Mucosa of descending colon (tissue), 3 donors: Measurements from ENCODE around the gene RASSF7. TPM values are rescaled to one million over a fixed set of nuclear protein-coding genes. Genes with fewer than 3 reads are reported as not detected.

ENCODE experiments used
- ATAC-seq: fragments of 200-7000 bp; cut with Tn5 transposase; one replicate; pipeline ENCODE4 v1.9.1; 2020; ENCODE audit warnings: mild to moderate bottlenecking, moderate library complexity
- DNase-seq, 3 donors: peaks; one replicate each; pipeline ENCODE4 v3.0.0-alpha.2; 2020
- H3K36me3 ChIP-seq: fragments of 200-600 bp; one replicate; pipeline ENCODE4 v1.8.0; 2021; ENCODE audit warnings: low read depth, mild to moderate bottlenecking
- H3K4me1 ChIP-seq: fragments of 200-600 bp; one replicate; pipeline ENCODE4 v1.8.0; 2021; ENCODE audit warnings: low read depth, mild to moderate bottlenecking
- H3K4me3 ChIP-seq: fragments of 200-600 bp; one replicate; pipeline ENCODE4 v1.8.0; 2021; ENCODE audit warnings: mild to moderate bottlenecking
- H3K9me3 ChIP-seq: fragments of 200-600 bp; one replicate; pipeline ENCODE4 v1.8.0; 2021; ENCODE audit warnings: mild to moderate bottlenecking
- intact Hi-C, 2 donors: fragments of 100-400 bp; cut with DNase I in 1 of 2; cut with micrococcal nuclease in 1 of 2; formaldehyde crosslinking; loops; one replicate each; pipeline versions ENCODE4 v1.11.0 to v1.11.1; 2022; cut with DNase I, micrococcal nuclease
- total RNA-seq, 3 donors: library from RNA; stranded (reverse); fragmentation: NEBNext Ultra II Directional in 2 of 3; extraction: Animal tissue kit (Norgen Biotek cat#: 25700) in 2 of 3; gene quantifications; one replicate each; pipeline versions ENCODE4 v1.2.1 to v1.2.4, GENCODE V29; 2021 to 2023
- TF ChIP-seq, protein P1 (sequence below): fragments of 200-600 bp; IDR thresholded peaks from one replicate; pipeline ENCODE4 v1.8.0; 2022; ENCODE audit warnings: antibody characterized with exemption, mild to moderate bottlenecking
- donor health status: DM: no; HTN: no; CAD: no; lungs with moderate emphysema.
- donor health status: DM: no; HTN: no; CAD: no.
- donor health status: DM: no; HTN: yes; CAD: no.

RASSF7 gene
- total RNA-seq, 3 donors from 2014 or later, result 45.7 to 108 (median 83.7) TPM

DNA sequence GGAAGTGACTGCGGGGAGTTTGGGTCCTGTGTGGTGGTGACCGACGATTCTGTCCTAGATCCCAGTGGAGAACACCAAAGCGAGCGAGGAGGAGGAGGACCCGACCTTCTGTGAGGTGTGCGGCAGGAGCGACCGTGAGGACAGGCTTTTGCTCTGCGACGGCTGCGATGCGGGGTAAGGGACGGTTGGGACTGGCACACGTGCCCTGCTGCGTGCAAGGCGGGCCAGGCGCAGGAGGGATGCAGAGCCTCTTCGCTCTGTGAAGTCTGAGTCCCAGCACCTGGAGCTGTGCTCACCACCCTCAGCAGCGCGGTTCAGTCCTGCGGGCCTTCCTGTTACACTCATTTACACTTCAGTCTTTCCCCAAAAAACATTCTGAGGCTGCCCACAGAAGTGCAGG lies 31.7 kb downstream of the RASSF7 start:
- no peaks in the 10 kb centered on the region for H3K4me1 ChIP-seq
- intact Hi-C loops, result no loop called here
- peaks cover 8% of the 10 kb centered on the region for H3K36me3 ChIP-seq
- H3K4me3 ChIP-seq, result no peak overlapping the region
- TF ChIP-seq, protein P1, sequence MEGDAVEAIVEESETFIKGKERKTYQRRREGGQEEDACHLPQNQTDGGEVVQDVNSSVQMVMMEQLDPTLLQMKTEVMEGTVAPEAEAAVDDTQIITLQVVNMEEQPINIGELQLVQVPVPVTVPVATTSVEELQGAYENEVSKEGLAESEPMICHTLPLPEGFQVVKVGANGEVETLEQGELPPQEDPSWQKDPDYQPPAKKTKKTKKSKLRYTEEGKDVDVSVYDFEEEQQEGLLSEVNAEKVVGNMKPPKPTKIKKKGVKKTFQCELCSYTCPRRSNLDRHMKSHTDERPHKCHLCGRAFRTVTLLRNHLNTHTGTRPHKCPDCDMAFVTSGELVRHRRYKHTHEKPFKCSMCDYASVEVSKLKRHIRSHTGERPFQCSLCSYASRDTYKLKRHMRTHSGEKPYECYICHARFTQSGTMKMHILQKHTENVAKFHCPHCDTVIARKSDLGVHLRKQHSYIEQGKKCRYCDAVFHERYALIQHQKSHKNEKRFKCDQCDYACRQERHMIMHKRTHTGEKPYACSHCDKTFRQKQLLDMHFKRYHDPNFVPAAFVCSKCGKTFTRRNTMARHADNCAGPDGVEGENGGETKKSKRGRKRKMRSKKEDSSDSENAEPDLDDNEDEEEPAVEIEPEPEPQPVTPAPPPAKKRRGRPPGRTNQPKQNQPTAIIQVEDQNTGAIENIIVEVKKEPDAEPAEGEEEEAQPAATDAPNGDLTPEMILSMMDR, result no peak
- ATAC-seq, result no peak
- H3K9me3 ChIP-seq, result no peaks in the 10 kb centered on the region
- DNase-seq, result no peak

DNA sequence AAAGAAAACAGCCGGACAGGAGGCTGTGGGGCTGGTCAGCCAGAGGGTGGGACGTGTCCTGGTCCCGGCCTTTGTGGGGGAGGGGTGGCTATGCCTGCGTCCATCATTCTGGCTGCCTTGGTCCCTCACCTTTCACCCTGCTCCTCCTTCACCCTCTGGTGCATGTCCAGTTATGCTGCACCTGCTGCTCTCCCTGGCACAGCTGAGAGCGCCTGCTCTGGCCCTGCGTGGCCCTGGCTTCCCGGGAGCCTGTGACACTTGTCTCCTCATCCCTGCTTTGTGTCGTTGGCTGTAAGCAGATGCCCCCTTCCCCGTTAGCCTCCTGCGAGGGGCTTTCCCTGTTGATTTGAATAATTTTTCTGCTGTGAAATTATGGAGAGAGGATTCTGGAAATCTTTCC lies 32.1 kb downstream of the RASSF7 start:
- intact Hi-C loops, result no loop called here
- ATAC-seq (no peak), DNase-seq (no peak)
- no peak overlapping the region for H3K4me3 ChIP-seq
- H3K4me1 ChIP-seq, result no peaks in the 10 kb centered on the region
- H3K36me3 ChIP-seq, result peaks cover 8% of the 10 kb centered on the region
- H3K9me3 ChIP-seq, result no peaks in the 10 kb centered on the region
- TF ChIP-seq, protein P1, result no peak

DNA sequence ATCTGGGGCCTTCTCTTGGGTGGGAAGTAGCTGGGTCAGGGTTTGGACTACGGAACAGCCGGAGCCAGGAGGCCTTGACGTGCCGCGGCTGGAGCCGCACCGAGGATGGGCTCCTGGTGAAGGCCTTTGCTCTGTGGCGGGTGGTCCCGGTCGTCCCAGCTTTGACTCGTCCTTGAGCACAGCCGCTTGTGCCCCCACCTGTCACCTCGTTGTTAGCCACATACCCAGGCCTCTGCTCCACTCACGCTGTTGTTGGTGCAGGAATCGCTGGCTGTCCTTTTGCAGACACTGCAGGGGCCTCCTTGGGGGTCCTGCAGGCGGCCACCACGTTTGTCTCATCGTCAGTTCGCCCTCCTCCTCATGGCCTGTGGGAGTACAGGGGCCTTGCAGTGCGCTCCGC lies 32.6 kb downstream of the RASSF7 start:
- DNase-seq (peak in 1 of 3 donors; percentile 24), ATAC-seq (no peak)
- intact Hi-C loops, result no loop called here
- TF ChIP-seq, protein P1, result no peak
- no peak overlapping the region for H3K4me3 ChIP-seq
- H3K9me3 ChIP-seq, result no peaks in the 10 kb centered on the region
- H3K4me1 ChIP-seq, result no peaks in the 10 kb centered on the region
- H3K36me3 ChIP-seq, result peaks cover 8% of the 10 kb centered on the region

DNA sequence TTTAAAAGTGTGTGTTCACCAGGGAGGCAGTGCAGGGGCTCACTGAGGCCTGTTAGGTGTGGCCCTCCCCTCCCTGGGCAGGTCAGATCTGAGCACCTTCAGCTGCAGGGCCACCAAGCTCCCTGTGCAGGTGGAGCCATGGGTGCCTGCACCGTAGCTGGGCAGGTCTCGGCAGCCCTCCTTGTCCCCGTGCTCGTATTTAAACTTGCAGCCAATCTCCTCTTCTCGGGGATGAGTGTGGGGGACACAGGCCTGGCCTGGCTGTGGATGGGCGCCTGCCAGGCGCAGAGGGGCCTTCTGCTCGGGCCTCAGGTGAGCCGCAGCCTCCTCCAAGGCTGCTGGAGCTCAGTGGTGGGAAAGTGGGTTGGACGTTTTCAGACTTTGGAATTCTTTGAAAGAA lies 34.6 kb downstream of the RASSF7 start:
- intact Hi-C loops, result no loop called here
- TF ChIP-seq, protein P1, result no peak

DNA sequence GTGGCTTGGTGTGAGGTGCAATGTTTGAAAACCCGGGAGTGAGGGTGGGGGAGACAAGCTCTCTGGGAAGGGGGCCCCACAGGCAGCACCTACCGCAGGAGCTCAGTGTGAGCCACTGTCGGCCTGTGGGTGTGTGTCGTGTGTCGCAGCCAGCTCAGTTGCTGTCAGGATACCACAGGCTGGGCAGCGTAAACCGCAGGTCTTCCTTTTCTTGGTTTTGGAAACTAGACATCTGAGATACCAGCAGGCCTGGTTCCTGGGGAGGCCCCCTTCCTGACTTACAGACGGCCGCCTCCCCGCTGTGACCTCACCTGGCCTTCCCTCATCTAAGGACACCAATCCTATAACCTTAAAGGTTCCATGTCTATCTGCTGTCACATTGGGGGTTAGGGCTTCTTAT lies 35.6 kb downstream of the RASSF7 start:
- TF ChIP-seq, protein P1, result no peak
- no peak overlapping the region for H3K4me3 ChIP-seq
- DNase-seq (peak in 1 of 3 donors; percentile 25), ATAC-seq (no peak)
- peaks cover 8% of the 10 kb centered on the region for H3K36me3 ChIP-seq
- H3K4me1 ChIP-seq, result no peaks in the 10 kb centered on the region
- intact Hi-C loops, result no loop called here
- H3K9me3 ChIP-seq, result no peaks in the 10 kb centered on the region

More for the DNA sequence above, 34.6 kb downstream of the RASSF7 start:
- Histone ChIP-seq H3K4me3 (no peak overlapping the region), H3K4me1 (no peaks in the 10 kb centered on the region), H3K9me3 (no peaks in the 10 kb centered on the region), H3K36me3 (peaks cover 8% of the 10 kb centered on the region)
- DNase-seq (no peak), ATAC-seq (no peak)

DNA sequence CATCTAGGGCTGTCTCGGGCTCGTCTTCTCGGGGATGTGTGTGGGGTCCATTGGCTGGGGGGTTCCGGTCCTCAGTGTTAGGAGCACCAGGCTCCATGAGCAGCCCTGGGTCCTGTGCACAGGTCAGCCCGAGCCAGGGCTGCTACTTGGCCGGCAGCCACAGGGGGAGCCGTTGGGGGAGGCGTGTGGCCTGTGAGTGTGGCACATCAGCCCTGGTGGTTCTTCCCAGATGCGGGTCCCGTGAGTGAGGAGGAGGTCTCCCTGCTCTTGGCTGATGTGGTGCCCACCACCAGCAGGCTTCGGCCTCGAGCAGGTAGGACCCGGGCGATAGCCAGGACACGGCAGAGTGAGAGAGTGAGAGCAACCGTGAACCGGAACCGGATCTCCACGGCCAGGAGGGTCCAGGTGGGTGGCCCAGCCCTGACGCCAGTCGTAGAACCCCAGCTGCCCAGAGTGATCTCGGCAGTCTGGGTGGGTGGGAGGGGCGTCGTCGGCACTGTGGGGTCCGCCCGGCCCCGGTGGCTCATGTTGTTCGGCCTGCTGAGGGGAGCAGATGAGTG lies 36.5 kb downstream of the RASSF7 start:
- H3K4me1 ChIP-seq, result no peaks in the 10 kb centered on the region
- intact Hi-C loops, result no loop called here
- peaks cover 8% of the 10 kb centered on the region for H3K36me3 ChIP-seq
- ATAC-seq (peak; percentile 22), DNase-seq (no peak)
- TF ChIP-seq, protein P1, result no peak
- no peak overlapping the region for H3K4me3 ChIP-seq
- no peaks in the 10 kb centered on the region for H3K9me3 ChIP-seq
